ENCODE data around the gene GSAP. TPM values are rescaled to one million over a fixed set of nuclear protein-coding genes. Genes with fewer than 3 reads are reported as not detected.

The GSAP gene
- total RNA-seq, 1 donor from 2014 or later = 5.0 TPM

DNA sequence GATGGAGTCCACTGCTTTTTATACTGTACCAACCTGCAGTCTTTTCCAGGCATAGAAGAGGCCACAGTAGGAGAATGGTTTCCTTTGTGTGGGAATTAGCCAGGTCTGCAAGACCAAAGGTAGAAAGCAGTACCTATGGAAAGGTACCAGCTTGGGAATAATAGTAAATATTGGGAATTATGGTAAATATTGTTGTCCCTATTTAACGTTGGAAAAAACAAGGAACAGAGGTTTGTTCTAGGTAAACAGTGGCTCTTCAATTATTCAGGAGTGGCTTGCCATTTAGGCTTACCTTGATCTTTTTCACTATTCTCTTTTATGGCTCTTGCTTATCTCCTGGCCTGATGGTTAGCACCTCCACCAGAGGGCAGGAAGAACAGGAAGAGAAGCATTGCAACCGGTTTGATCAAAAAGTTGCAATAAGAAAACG is 43.9 kb upstream of the GSAP start:
- no peak overlapping the region for H3K27ac Mint-ChIP-seq
- H3K9me3 Mint-ChIP-seq = no peaks in the 10 kb centered on the region
- H3K36me3 Mint-ChIP-seq = no peaks in the 10 kb centered on the region
- no peak overlapping the region for H3K4me3 Mint-ChIP-seq
- no peaks in the 10 kb centered on the region for H3K27me3 Mint-ChIP-seq
- H3K4me1 Mint-ChIP-seq (ENCODE audit: unreplicated experiment) = no peaks in the 10 kb centered on the region
- no peak for DNase-seq (ENCODE audit: extremely low spot score, unreplicated experiment)
- TF ChIP-seq, protein P1, sequence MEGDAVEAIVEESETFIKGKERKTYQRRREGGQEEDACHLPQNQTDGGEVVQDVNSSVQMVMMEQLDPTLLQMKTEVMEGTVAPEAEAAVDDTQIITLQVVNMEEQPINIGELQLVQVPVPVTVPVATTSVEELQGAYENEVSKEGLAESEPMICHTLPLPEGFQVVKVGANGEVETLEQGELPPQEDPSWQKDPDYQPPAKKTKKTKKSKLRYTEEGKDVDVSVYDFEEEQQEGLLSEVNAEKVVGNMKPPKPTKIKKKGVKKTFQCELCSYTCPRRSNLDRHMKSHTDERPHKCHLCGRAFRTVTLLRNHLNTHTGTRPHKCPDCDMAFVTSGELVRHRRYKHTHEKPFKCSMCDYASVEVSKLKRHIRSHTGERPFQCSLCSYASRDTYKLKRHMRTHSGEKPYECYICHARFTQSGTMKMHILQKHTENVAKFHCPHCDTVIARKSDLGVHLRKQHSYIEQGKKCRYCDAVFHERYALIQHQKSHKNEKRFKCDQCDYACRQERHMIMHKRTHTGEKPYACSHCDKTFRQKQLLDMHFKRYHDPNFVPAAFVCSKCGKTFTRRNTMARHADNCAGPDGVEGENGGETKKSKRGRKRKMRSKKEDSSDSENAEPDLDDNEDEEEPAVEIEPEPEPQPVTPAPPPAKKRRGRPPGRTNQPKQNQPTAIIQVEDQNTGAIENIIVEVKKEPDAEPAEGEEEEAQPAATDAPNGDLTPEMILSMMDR (conservative IDR thresholded peaks at IDR 0.05) = peak; percentile 21

DNA sequence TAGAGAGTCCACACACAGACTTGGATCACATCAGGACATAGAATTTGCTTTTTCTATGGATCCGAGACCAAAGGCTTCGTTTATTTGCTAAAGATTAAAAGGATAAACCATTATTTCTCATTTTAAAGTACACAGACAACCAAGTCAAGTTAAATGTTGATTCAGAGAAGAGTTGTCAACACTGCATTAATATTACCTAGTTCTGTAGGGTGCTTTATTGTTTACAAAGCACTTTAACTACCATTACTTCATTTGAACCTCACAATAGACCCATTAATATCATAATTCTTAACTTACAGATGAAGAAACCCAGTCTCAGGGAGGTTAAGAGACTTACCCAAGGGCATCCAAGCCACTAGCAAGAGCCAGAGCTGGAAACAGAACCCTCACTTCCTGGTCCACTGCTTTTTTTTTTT is 43.2 kb upstream of the GSAP start:
- TF ChIP-seq, protein P1 (conservative IDR thresholded peaks at IDR 0.05) = no peak
- Mint-ChIP-seq H3K4me1 (ENCODE audit: unreplicated experiment) (no peaks in the 10 kb centered on the region), H3K4me3 (no peak overlapping the region)

DNA sequence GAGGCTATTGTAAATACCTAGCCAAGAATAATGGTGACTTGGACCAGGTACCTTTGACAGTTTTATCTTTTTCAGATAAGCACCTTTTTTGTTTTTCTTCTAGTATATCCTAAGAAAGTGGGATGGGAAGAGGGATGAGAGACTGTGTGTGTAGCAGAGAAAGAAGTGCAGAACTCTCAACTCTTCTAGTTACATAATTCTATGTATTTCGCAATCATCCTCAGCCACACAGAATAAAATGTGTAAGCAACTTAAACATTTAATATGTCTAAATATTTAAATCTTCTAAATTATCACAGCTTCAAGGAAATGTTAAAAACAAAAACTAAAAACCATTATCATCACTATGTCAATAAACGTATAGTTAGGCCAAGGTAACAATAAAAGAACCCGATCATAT is 42.6 kb upstream of the GSAP start:
- no peaks in the 10 kb centered on the region for H3K9me3 Mint-ChIP-seq
- DNase-seq (ENCODE audit: extremely low spot score, unreplicated experiment) = no peak
- TF ChIP-seq, protein P1 (conservative IDR thresholded peaks at IDR 0.05) = no peak
- no peak overlapping the region for H3K27ac Mint-ChIP-seq
- H3K4me3 Mint-ChIP-seq = no peak overlapping the region
- no peaks in the 10 kb centered on the region for H3K27me3 Mint-ChIP-seq
- H3K4me1 Mint-ChIP-seq (ENCODE audit: unreplicated experiment) = no peaks in the 10 kb centered on the region
- H3K36me3 Mint-ChIP-seq = no peaks in the 10 kb centered on the region

More for the DNA sequence above, 43.2 kb upstream of the GSAP start:
- Mint-ChIP-seq H3K9me3 (no peaks in the 10 kb centered on the region), H3K36me3 (no peaks in the 10 kb centered on the region), H3K27ac (no peak overlapping the region), H3K27me3 (no peaks in the 10 kb centered on the region)
- no peak for DNase-seq (ENCODE audit: extremely low spot score, unreplicated experiment)

DNA sequence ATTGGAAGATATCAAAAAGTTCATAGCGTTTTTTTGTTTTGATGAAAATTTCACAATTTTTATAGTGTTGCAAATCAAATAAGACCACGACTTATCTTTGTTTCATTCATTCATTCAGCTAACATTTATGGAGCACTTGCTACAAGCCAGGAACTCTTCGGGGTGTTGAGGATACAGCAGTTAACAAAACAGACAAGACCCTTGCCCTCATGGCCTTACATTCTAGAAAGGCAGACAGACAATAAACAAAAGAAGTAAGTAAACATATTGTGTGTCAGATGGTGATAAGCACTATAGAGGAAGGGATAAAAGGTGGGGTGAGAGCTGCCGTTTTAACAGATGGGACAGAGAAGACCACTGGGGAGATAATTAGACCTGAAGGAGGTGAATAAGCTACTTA is 41.6 kb upstream of the GSAP start:
- H3K4me1 Mint-ChIP-seq (ENCODE audit: unreplicated experiment) = no peaks in the 10 kb centered on the region
- H3K27me3 Mint-ChIP-seq = no peaks in the 10 kb centered on the region
- H3K4me3 Mint-ChIP-seq = no peak overlapping the region
- H3K9me3 Mint-ChIP-seq = no peaks in the 10 kb centered on the region
- H3K36me3 Mint-ChIP-seq = no peaks in the 10 kb centered on the region
- H3K27ac Mint-ChIP-seq = no peak overlapping the region
- no peak for DNase-seq (ENCODE audit: extremely low spot score, unreplicated experiment)
- TF ChIP-seq, protein P1 (conservative IDR thresholded peaks at IDR 0.05) = no peak

DNA sequence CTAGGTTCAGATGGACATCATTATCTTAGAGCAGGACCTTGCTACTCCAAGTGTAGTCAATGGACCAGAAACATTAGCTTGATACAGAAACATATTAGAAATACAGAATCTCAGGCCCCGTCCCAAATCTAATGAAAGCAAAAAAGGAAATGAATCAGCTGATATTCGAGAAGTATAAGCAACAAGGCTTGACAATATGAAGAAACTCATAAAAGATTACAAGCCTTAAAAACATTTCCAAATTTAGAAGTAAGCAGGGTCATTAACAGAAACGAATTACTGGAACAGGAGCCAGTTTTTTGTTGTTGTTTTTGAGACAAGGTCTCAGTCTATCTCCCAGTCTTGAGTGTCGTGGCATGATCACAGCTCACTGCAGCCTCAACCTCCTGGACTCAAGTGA is 40.5 kb upstream of the GSAP start:
- Mint-ChIP-seq H3K36me3 (no peaks in the 10 kb centered on the region), H3K27ac (no peak overlapping the region), H3K9me3 (no peaks in the 10 kb centered on the region), H3K4me3 (no peak overlapping the region), H3K27me3 (no peaks in the 10 kb centered on the region), H3K4me1 (ENCODE audit: unreplicated experiment) (no peaks in the 10 kb centered on the region)
- TF ChIP-seq, protein P1 (conservative IDR thresholded peaks at IDR 0.05) = no peak
- no peak for DNase-seq (ENCODE audit: extremely low spot score, unreplicated experiment)

DNA sequence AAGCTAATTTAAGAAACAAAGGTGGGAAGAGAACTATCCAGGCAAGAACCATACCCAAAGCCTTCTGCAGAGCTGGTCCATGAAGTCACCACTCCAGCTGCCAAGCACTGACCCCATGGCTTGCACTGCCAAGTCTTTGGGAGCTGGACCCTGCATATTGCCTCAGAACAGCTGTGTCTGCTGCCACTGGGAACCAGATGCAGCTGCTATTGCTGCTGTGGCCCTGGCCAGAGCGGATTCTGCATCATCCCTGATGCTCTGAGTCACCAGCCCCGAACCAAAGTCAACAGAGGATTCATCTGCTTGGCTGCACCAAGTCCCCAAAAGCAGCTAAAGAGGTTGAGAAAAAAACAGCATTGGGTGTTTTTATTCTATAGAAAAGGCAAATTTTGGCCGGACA is 39.2 kb upstream of the GSAP start:
- Mint-ChIP-seq H3K4me1 (ENCODE audit: unreplicated experiment) (no peaks in the 10 kb centered on the region), H3K27me3 (no peaks in the 10 kb centered on the region), H3K36me3 (no peaks in the 10 kb centered on the region), H3K27ac (no peak overlapping the region), H3K9me3 (no peaks in the 10 kb centered on the region), H3K4me3 (no peak overlapping the region)
- TF ChIP-seq, protein P1 (conservative IDR thresholded peaks at IDR 0.05) = no peak
- no peak for DNase-seq (ENCODE audit: extremely low spot score, unreplicated experiment)
